GM12873 (cell line): ENCODE measurements around the gene FGF1.

ENCODE experiments used
- CTCF ChIP-seq: IDR thresholded peaks from 2 replicates; pipeline ENCODE4 v1.5.1; 2012; ENCODE audit warnings: low read depth, mild to moderate bottlenecking, moderate library complexity, low read length, control low read depth; ENCODE audit not compliant: insufficient read depth; ENCODE audit errors: missing control alignments

Gene FGF1

GRCh38 chr5:142701673-142702311 is 15.9 kb upstream of the FGF1 start:
- TF ChIP-seq CTCF: no peak

- no peak for TF ChIP-seq CTCF
Observed at GRCh38 chr5:142700566-142700965, 14.7 kb upstream of the FGF1 start.

DNA sequence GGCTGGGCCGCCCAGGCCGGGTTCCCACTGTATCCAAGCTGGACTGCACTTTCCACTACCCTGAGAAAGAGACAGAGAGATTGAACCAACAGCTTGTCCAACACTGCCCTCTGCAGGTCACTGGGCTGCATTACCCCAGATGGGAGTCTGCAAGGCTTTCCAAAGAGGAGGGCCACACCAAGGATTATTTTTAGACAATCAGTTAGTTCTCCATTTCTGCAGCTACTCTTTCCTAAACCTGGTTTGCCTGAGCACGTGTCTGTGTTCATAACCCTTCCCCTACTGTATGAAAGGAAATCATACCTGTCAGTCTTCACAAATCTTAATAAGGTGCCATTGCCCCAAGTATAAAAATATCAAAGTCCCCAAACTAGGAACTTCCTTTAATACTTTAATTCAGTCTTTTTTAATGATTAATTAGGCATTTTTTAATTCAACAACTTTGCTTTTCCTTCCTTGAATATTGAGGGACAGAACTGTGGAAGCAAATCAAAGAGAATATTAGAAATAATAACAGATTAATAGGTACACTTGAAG is 13.4 kb upstream of the FGF1 start:
- peak; percentile 97 for TF ChIP-seq CTCF

GRCh38 chr5:142698447-142699183 is 12.7 kb upstream of the FGF1 start:
- no peak for TF ChIP-seq CTCF

DNA sequence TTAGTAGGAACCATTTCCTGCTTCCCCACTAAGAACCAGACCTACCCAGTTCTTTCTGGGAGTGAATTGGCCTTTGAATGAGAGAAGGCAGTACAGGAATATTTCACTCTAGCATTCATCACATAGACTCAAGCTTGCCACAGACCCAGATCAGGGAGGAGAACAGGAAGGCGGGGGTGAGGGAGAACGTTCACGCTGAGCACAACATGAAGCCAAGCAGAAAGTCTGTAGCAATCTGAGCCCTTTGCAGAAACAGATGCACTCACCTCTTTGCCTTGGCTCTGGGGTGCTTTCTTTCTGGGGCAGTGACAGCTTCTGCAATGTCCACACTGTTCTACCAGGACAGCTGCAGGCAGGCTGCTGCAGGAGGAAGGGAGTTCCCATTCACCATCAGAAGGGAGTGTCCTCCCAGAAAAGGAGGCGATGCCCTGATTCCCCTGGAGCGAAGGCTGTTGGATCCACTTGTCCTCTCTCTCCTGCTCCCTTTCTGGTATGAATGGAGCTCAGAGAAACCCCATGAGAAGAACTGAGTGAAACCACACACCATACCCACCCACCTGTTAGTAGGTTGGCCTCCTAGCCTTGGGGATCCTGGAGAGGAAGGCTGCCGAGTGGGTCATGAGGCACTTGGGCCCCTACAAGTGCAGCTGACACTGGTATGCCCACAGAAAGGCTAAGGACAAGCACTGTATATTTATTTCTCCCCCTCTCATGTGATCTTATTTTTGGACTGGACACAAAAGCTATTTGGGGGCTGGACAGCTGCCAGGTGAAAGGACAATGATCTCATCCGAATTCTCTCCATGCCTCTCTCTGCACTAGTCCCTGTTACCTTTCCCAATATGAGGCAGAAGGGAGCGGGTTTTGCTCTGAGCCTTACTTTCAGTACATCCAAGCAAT is 11.7 kb upstream of the FGF1 start:
- TF ChIP-seq CTCF: no peak

DNA sequence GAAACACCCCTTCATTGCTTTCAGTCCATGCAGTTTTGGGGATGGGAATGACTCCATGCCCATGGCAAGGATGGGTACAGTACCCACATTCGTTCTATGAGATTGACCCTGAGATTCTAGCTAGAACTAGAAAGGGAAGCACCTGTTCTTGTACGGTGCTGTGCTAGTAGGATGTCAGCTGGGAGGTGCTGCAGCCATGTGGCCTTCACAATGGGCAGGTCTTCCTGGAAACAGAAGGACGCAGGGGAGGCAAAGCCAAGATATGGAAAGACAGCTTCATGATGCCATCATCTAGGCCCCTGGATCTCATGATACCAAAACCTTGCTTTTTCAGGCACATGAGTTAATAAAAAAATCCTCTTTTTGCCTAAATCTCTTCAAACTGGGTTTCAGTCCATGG is 10.5 kb upstream of the FGF1 start:
- no peak for TF ChIP-seq CTCF

DNA sequence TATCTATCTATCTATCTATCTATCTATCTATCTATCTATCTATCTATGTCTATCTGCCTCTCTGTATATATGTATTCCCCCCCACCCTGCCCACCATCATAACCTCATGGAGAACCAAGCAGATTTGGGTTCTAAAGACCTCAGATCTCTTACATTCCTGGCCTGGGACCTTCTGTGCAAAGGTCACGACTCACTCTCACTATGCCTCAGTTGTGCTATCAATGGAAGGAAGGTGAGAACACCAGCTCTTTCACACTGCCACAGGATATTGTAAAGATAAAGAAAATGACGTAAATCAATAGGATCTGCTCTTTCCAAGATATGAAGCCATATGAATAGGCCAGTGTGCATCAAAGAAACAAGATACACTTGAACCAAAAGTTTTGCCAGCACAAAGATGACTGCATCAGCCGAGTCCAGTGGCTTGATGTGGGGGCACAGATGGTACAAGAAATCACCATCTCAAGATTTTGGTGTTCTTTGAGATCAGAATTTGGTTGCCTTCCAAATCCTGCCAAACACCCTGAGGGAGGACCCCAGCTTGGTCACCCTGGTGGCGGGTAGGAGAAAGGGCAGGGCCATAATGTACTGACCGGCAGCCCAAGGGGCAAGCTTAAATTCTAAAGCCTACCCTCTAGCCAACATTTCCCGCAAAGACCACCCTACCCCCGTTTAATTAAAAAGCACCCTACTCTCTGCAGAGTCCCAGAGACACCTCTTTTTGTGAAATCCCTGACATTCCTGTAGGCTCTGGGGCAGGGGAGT is 8.4 kb upstream of the FGF1 start:
- TF ChIP-seq CTCF: peak; percentile 9
